Glomerular endothelial cell (primary cell): Measurements from ENCODE around the gene FGF1. TPM values are rescaled to one million over a fixed set of nuclear protein-coding genes. Genes with fewer than 3 reads are reported as not detected.

Source experiments
- DNase-seq: peaks from one replicate; pipeline ENCODE4 v3.0.0-alpha.2; 2011; ENCODE audit warnings: low read depth, low spot score; ENCODE audit errors: extremely low read depth
- total RNA-seq: library from RNA; depleted of rRNA; stranded (reverse); fragments of >200 nt; gene quantifications from 2 replicates; pipeline ENCODE4 v1.2.3, GENCODE V29; 2015

FGF1 gene
- total RNA-seq, 1 donor from 2014 or later, result 1.5 TPM

GRCh38 chr5:142671801-142672200, 14.1 kb downstream of the FGF1 start:
- no peak for DNase-seq

GRCh38 chr5:142671266-142671665, 14.6 kb downstream of the FGF1 start:
- DNase-seq, result no peak

GRCh38 chr5:142670804-142671203, 15.1 kb downstream of the FGF1 start:
- DNase-seq, result no peak

GRCh38 chr5:142669477-142669876, 16.4 kb downstream of the FGF1 start:
- DNase-seq, result no peak

GRCh38 chr5:142668336-142668735, 17.6 kb downstream of the FGF1 start:
- DNase-seq, result no peak

GRCh38 chr5:142667831-142668230, 18.1 kb downstream of the FGF1 start:
- DNase-seq, result no peak

GRCh38 chr5:142664636-142665035, 21.3 kb downstream of the FGF1 start:
- no peak for DNase-seq

- DNase-seq, result no peak
Measured at GRCh38 chr5:142664067-142664466, 21.8 kb downstream of the FGF1 start.

GRCh38 chr5:142663246-142663645, 22.6 kb downstream of the FGF1 start:
- DNase-seq, result no peak

- no peak for DNase-seq
Measured at GRCh38 chr5:142661957-142662356, 23.9 kb downstream of the FGF1 start.

- DNase-seq, result no peak
Measured at GRCh38 chr5:142661143-142661542, 24.7 kb downstream of the FGF1 start.

- no peak for DNase-seq
Measured at GRCh38 chr5:142660731-142661130, 25.2 kb downstream of the FGF1 start.

GRCh38 chr5:142660196-142660595, 25.7 kb downstream of the FGF1 start:
- no peak for DNase-seq

GRCh38 chr5:142659405-142659804, 26.5 kb downstream of the FGF1 start:
- DNase-seq, result no peak

- DNase-seq, result no peak
Measured at GRCh38 chr5:142658278-142658677, 27.6 kb downstream of the FGF1 start.

GRCh38 chr5:142657446-142657845, 28.4 kb downstream of the FGF1 start:
- no peak for DNase-seq

GRCh38 chr5:142655339-142656267, 30.3 kb downstream of the FGF1 start:
- DNase-seq, result no peak

- no peak for DNase-seq
Measured at GRCh38 chr5:142654578-142655058, 31.3 kb downstream of the FGF1 start.

GRCh38 chr5:142653321-142653720, 32.6 kb downstream of the FGF1 start:
- no peak for DNase-seq

- DNase-seq, result no peak
Measured at GRCh38 chr5:142652563-142652962, 33.3 kb downstream of the FGF1 start.

- no peak for DNase-seq
Measured at GRCh38 chr5:142650881-142651280, 35.0 kb downstream of the FGF1 start.

- DNase-seq, result no peak
Measured at GRCh38 chr5:142650060-142650459, 35.8 kb downstream of the FGF1 start.
